GF-D8 (cell line): ENCODE results near the gene ODC1.
A peak's percentile ranks its signal among the peaks of the same experiment; 100 is the strongest.
"Not testable (repeated sequence)": the region's sequence is repeated elsewhere in the genome, so short reads cannot be mapped to it uniquely, and the experiment has no call there.

Experiments
- DNase-seq: peaks from one replicate; lab custom pipeline; 2025; lab: John Stamatoyannopoulos, UW

Gene ODC1

DNA sequence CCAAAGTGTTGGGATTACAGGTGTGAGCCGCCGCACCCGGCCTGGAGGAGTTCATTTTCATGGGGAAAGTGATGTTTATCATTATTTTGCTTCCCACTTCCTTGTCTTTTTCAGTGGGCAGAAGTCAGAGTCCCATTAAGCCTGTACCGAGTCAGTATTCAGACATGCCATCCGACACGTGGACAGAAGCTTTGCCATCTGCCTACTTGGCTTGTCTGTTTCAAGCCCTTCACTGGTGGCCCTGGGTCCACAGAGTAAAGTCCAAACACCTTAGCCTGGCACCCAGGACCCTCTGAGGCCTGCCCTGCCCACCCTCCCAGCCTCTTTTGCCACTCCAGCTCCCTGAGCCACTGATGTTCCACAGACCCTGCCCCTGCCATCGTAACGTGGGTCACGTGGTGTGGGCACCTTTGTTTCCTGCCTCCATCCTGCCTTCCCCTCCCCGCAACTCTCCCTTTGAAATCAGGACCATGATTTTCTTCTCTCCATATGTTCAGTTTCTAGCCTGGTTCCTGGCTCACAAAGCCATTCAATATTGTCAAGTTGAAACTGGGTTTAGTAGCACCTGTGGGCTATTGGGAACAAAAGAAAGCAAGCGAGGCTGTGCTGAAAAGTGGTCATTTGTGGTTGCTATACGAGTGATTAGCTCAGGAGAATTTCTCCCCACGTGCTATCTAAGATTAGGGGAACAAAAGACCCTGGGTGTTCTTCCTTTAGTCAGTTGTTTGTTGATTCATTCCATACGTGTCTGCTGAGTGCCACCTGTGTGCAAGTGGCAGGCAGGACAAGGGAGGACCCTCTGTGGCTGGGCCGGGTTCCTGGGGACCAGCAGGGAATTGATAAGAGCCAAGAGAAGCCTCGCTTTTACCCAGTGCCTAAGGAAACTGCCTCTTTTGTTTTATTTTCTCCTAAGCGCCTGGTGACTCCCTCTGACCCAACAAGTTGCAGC lies 5.1 kb upstream of the ODC1 start:
- no peak for DNase-seq

DNA sequence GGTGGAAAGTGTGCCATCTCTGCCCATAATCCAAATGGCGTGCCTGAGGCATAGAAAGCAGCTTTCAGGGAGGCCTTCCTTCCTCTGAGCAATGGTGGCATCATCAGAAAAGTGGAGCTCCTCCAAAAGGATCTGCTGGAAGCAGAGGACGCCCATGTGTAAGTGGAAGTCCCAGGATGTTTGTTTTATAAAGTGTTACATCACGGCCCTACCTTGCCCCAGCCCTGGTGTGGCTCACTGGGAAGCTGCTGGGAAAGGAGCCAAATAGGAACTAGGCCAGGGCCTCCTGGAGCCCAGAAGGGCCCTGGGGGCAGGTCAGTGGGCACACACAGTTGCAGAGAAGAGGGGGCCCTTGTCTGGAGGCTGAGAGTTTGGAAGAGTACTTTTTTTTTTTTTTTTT lies 4.2 kb upstream of the ODC1 start:
- DNase-seq = no peak

DNA sequence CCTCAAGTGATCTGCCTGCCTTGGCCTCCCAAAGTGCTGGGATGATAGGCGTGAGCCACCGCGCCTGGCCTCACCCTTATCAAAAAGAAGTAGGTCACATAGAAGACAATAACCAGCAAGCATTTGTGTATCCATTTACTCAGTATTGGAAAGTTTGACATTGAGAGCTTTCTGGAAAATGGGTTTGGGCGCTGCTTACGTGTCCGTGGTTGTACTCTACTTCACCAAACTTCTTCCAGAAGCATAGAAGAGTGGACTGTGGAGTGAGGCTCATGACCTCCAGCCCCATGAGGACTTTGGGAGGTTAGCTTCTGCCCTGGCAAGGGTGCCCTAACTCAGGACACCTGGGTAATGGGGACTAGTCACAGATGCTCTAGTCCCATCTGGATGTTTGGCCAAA lies 3.7 kb upstream of the ODC1 start:
- DNase-seq = no peak

DNA sequence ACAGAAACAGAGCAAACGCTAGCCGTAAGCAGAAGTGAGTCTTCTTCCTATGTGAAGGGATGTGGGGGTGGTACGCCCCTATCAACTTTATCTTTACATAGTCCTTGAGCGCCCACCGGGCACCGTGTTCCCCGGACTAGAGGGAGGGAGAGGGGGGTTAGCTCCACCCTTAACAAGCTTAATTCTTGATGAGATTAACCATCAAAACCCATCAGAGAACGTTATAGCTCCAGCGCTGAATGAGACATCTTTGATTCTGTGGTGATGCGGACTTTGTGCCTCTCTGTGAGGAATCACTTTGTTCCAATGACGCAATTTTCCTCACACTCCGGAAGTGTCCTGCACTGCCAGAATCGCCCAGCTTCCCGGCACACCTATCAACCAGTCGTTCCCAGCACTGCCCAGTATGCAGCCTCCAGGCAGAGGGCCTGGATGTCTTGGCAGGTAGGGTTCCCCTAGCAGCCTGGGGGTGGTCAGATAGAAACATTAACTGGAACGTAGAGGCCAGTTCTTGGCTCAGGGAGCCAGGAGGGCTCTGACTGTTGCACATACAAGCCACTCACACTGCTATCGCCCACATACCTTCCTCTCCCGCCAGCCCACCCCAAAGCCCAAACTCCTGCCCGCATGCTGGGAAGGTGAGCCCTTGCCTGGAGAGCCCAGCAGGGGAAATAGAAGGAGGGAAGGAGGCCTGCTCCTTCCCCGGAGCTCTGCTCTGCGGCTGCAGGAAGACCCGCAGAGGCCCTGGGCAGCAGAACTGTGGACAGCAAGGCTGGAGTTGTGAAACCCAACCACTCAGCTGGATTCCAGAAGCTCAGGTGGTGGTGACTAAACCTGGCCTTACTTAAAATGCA lies 1.9 kb upstream of the ODC1 start:
- no peak for DNase-seq

DNA sequence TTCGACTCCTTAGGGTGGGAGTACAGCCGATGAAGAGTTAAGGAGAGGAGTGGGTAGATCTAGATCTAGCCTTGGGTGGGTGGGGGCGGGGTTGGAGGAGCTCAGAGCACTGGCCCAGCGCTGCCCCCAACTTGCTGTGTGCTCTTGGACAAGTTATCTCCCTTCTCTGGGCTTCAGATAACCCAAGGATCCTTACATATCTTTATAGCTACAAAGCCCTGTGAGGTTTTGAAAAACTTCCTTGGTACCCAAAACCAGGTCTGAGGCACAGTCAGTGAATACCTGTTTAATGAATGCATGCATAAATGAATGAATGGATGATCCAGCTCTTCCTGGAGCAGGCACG lies 1.3 kb upstream of the ODC1 start:
- DNase-seq = no peak

DNA sequence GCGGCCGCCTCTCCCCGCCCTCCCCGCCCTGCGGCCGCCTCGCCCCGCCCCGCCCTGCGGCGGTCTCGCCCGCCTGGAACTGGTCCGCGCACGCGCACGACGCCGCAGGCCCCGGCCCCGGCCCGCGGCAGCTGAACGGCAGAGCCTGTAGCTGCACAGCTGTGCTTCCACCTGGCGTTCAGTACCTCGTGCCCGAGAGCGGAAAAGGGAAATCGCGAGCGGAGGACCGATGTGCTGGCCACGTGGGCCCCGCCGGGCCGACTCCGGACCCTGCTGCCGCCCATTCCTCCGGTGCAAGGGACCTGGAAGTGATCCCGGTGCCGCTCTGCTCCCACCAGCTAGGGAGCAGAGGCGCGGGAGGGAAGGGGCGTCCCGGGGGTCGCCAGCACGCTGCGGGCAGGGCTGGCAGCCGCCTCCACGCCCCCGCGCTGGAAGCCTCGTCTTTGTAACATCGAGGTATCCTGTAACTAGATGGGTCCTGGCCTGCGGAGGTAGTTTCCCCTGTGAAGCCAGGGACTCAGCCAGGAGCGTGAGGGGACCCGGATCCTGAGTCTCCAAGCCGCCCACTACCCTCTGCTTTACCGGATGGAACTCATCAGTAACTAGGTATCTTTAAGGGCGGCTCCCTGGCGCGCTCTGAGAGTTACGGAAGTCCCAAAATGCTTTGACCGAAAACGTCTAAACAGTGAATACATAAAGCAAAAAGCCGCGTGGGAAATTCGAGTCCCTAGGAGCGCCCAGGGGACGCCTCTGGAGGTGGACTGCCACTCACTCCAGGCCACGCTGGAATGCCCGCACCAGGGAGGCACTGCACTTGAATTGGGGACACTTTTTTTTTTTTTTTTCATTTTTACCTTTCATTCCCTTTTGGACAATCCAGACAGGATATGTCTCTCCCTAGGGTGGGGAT lies 704 bp upstream of the ODC1 start:
- peak; percentile 87 for DNase-seq

DNA sequence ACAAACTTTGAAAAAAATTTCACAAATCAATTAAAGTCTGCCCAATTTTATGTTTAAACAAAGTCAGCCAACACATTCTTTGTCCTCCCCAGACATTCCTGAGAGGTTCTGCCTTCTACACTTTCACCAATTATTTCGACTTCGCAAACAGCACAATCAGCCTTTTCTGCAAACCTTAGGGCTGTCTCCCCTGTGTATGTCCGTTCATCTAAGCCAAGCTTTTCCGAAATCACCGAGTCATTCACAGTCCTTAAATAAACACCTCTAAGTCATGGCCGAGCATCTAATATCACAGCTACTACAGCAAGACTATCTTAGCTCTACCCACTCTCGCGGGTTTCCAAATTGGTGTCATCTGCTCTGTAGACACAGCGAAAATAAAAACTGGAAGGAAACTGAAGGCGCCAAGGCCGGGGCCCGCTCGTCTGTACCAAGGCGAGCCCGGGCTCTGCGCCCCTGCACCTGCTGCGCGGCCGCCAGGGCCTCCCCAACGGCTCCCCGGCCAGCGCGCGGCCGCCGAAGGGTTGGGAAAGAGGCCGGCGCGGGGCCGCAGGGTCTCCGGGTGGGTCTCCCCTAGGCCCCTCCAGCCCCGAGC lies 730 bp downstream of the ODC1 start:
- DNase-seq = no peak

DNA sequence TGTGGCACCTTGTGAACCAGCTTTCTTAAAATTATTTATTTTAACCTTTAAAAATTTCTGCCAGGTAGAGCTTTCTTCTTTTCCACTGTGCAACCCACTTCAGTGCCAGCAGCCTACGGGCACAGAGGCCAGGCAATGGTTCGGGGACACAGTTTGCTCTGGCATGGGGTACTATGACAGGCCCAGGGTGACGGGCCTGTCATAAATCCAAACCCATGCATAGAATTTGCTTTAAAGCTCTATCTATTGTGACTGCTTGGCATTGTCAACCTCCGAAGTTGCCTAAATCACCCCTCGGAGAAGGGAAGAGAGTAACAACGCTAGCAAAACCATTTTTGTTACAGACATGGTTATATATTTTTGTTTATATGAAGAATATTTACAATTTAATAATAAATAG lies 1.5 kb downstream of the ODC1 start:
- no peak for DNase-seq

DNA sequence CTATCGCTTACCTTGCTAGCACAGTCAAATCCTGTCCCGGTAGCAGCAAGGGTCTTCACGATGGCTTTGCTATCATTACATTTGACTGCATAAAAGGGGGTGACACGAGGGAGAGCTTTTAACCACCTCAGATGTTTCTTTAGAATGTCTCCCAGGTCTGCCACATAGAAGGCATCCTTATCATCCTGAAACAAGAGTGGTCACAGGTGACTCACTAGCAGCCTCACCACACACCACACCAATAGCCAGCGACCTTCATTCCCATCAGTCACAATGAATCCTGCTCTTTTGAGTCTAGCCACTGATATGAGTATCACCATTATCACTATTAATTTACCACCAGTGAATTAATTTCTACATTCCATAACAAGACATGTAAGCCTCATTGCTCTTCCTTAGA lies 3.7 kb downstream of the ODC1 start:
- DNase-seq = no peak

DNA sequence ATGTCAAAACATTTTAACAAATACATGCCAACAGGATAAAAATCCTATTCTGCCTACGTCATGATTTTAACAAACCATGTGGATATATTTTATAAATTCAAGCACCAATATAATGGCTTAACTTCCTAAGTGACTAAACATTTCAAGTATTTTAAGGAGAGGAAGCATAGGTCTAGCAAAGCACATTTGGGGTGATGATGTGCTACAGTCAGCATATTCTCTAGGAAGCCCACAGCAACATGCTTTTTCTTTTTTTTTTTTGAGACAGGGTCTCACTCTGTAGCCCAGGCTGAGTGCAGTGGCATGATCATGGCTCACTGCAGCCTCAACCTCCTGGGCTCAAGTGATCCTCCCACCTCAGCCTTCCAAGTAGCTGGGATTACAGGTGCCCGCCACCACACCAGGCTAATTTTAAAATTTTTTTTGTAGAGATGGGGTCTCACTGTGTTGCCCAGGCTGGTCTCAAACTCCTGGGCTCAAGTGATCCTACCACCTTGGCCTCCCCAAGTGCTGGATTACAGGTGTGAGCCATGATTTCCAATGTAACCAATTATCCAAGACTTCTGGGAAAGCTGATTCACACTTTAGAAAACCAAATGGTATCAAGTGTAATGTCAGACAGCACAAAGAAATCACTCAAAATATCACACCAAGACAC lies 5.5 kb downstream of the ODC1 start:
- DNase-seq = not testable (repeated sequence)

DNA sequence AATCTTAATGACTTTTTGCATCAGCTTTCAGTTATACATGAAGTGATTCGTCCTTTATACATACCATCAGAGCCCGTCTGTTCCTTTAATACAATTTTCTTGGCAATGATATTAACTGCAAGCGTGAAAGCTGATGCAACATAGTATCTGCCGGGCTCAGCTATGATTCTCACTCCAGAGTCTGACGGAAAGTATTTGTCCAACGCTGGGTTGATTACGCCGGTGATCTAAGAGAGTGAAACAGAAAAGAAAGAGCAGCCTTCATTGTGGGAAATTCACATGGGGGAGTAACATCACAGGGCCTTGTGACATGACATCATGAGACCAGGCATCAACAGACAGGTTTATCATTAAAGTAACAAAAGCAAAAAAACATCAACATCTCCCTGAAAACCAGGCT lies 6.2 kb downstream of the ODC1 start:
- no peak for DNase-seq

DNA sequence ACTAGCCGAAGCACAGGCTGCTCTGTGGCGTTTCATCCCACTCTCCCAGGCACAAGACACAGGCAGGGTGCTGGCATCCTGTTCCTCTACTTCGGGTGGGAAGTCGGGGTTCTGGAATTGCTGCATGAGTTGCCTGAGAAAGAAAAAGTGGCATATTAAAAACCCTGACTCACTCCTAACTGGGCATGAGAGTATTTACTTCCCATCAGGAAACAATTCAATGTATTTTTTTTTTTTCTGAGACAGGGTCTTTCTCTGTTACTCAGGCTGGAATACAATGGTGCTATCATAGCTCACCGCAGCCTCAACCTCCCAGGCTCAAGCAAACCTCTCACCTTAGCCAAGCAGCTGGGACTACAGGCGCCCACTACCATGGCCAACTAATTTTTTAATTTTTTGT lies 7.4 kb downstream of the ODC1 start:
- no peak for DNase-seq

DNA sequence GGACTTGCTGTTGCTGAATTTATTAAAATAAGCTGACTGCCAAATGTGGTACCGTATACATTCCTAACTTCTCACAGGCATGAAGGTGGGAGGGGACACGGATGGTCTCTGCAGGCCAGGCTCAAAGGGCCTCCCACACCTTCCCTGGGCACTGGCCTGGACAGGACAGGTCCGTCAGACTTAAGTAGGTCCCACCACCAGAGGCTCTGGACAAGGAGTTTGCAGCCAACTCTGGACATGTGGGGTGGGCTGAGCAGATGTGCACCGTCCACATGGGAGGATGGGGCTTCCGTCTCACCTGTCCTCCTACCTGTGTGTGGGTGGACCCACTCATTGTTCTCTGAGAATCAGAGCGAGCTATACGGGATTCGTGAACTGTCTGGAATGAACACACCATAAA lies 8.2 kb downstream of the ODC1 start:
- no peak for DNase-seq

DNA sequence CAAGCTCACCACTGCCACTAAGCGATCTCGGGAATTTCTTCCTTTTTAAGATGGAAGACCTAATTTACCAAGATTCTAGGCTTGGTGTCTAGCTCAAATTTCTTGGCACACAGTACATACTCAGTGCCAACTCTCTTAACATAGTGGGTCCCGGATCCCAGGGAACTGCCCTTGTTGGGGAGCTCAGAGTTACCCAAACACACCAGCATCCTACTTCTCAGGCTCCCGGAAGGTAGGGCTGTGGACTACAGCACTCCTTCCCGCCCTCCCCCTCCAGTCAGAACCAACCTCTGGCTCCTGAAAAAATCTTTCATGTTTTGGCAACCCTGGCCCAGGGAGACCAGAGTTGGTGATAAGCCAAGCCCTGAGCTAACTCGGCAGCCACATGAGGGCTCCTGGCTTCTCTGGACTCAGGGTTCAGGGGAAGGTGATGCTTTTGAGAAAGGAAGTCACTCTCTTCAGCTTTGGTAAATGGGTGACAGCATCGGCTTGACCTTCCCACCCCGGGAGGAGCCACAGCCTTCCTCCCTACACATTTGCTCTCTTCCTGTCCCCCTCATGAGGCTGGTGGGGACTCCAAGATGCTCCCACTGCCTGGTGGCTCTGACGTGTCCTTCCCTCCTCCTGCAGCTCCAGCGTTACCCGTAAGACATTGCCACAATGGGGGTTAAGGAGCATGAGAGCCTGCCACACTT lies 8.8 kb downstream of the ODC1 start:
- no peak for DNase-seq

DNA sequence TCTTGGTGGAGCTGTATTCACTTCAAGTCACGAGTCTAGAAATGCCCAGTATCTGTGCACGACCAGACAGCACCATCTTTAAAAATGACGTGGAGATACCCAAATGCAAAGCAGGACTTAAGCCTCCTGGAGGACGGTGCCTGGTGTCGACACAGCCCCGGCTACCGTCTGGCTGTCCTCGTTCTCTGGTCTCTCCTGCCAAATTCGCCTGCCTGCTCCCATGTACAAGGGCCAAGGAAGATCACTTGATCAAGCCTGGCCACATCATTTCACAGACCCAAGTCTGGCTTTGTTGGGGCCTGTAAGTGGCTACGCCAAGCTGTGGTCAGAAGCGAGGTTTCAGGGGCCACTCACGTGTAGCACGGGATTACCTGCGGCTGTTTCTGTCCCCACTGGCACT lies 9.4 kb downstream of the ODC1 start:
- no peak for DNase-seq

DNA sequence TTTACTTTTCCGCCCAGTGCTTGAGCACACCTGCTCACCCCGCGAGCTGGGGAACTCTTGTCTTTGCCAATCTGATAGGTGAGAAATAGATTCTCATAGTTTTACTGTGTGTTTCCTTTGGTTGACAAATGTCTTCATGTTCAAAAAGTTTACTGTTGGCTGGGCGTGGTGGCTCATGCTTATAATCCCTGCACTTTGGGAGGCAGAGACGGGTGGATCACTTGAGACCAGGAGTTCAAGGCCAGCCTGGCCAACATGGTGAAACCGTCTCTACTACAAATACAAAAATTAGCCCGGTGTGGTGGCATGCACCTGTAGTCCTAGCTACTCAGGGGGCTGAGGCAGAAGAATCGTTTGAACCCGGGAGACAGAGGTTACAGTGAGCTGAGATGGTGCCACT lies 10.3 kb downstream of the ODC1 start:
- no peak for DNase-seq

DNA sequence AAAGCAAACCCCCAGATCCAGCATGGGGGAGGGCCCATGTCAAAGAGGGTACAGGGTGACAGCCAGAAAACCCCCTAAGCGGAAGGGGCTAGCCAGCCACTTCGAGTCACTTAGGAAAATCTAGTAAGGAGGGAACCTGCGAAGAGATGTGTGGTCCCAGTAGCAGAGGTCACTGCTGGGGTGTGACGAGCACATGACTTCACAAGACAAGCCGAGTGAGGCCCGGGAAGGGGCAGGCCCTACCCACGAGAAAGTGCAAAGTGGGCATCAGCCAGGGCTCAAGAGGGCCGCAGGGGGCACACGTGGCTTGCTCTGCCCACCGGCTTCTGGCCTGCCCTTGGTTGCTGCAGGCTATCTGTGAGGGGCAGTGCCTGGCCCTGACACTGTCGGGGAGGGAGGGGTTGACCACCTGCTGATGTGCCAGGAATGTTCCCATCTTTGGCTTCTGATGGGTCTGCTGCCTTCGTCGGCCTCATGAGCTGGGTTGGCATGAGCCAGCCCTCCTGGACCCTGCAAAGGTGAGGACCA lies 11.5 kb downstream of the ODC1 start:
- DNase-seq = no peak

DNA sequence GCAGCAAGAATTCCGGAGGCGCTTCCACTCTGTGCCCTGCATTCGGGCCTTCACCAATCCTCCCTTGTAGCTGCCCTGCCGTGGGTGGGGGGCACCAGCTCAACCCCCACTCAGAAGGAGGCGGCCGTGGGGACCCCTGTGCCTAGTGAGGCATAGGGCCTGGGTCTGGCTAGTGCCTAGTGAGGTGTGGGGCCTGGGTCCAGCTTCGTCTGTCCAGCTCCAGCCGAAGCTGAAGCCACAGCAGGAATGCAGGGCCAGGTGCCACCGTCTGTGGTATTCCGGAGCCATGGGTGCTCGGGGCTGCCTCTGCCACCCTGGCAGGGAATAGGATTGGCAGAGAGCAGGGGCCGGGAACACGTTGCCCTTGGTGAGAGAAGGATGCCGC lies 12.3 kb downstream of the ODC1 start:
- no peak for DNase-seq

DNA sequence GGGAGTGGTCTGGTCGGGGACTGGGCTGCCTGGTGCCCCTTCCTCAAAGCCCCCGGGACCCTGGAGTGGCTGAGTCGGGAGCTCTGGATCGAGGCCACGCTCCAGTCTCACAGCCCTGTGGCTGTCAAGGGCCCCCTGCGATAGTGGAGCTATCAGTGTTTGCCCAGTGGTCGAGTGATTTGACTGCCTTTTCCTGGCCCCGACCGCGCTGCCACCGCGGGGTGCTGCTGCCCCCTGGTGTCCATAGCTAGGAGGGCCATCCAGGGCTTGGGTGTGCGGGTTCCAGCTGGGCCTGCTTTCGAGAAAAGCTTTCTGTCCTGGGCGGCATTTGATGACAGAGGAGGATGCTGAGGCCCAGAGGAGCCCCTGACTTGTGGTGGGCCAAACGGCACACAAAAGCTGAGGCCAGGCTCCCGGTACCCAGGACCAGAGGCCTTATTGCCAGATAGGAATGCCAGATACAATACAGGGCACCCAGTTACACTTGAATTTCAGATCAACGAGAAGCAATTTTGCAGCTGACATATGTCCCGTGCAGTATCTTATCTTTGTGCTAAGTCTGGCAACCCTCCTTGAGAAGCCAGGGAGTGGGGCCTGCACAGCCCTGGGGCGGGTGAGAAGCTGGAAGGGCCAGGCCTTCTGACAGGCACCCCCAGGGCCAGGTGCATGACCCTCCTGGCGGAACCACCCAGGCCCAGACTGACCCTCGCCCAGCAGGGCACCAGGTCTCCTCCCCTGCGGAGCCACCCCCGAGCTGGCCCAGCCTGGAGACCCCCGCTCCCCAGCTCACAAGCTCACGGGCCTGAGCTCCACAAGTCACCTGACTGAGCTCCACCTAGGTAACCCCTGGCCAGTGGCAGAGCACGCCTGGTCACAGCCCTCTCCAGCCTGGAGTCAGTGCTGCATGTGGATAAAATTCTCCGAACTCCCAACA lies 13.0 kb downstream of the ODC1 start:
- no peak for DNase-seq
